Adrenal gland (tissue), 12 donors: ENCODE results near the gene AGO4. TPM values are rescaled to one million over a fixed set of nuclear protein-coding genes. Genes with fewer than 3 reads are reported as not detected.

ENCODE experiments used
- DNase-seq, 7 donors: peaks; one replicate each; pipeline ENCODE4 v3.0.0-alpha.2; 2019 to 2020
- H3K27ac ChIP-seq, 5 donors: fragments of 200-600 bp; sonication (generic) in 4 of 5; 1 replicate in 3 of 5; 2 replicates in 2 of 5; pipeline versions ENCODE4 v1.5.1 to v1.8.0; 2016 to 2020; ENCODE audit warnings: mild to moderate bottlenecking in 1 of 5
- H3K27me3 ChIP-seq: fragments of 200-600 bp; 2 replicates; pipeline ENCODE4 v1.8.0; 2021
- H3K36me3 ChIP-seq, 2 donors: fragments of 200-600 bp; replicated peaks in 1 of 2; 1 replicate in 1 of 2; 2 replicates in 1 of 2; pipeline versions ENCODE4 v1.5.1 to v1.8.0; 2018 to 2022
- H3K4me1 ChIP-seq, 2 donors: fragments of 200-600 bp; replicated peaks in 1 of 2; 1 replicate in 1 of 2; 2 replicates in 1 of 2; pipeline versions ENCODE4 v1.5.1 to v1.8.0; 2018 to 2021
- H3K4me3 ChIP-seq, 4 donors: fragments of 200-600 bp; sonication (generic) in 3 of 4; one replicate each; pipeline ENCODE4 v1.5.1; 2016 to 2018
- H3K9me3 ChIP-seq, 3 donors: fragments of 200-600 bp; sonication (generic) in 1 of 3; replicated peaks in 1 of 3; 1 replicate in 2 of 3; 2 replicates in 1 of 3; pipeline versions ENCODE4 v1.5.1 to v1.8.0; 2016 to 2021
- CTCF ChIP-seq, 6 experiments: fragments of 450-650 bp in 4 of 6; fragments of 200-600 bp in 2 of 6; sonication (generic) in 1 of 6; IDR thresholded peaks; 1 replicate in 5 of 6; 2 replicates in 1 of 6; pipeline versions ENCODE4 v1.5.1 to v1.8.0; 2016 to 2021; ENCODE audit warnings: antibody characterized with exemption in 6 of 6, mild to moderate bottlenecking in 2 of 6, moderate library complexity in 1 of 6
- POLR2A ChIP-seq, 2 donors: fragments of 450-650 bp; IDR thresholded peaks; one replicate each; pipeline ENCODE4 v1.6.1; 2017; ENCODE audit warnings: antibody characterized with exemption in 2 of 2, mild to moderate bottlenecking in 2 of 2, moderate library complexity in 1 of 2
- WGBS, 4 donors: extraction: QIAGEN DNeasy Blood & Tissue Kit in 2 of 4; methylation state at CpG; one replicate each; pipeline versions ENCODE4 v1.1.5 to v1.1.7; 2013 to 2017; 5-methylcytosine and 5-hydroxymethylcytosine counted together
- intact Hi-C, 2 donors: fragments of 100-400 bp; cut with DNase I; formaldehyde crosslinking; loops; one replicate each; pipeline versions ENCODE4 v1.14.1 to v1.15.0; 2022 to 2023
- polyA plus RNA-seq, 3 donors: library from polyadenylated mRNA; stranded (reverse); fragments of 200-250 nt in 2 of 3; fragments of 350-450 nt in 1 of 3; fragmentation: Illumina TruSeq in 1 of 3; extraction: RNeasy Lipid Tissue Mini Kit (QIAGEN cat#74804) in 1 of 3; gene quantifications; one replicate each; pipeline ENCODE4 v1.2.3, GENCODE V29; 2013 to 2014
- total RNA-seq, 9 donors: library from RNA; depleted of rRNA in 4 of 9; stranded (reverse); fragments of >200 nt in 4 of 9; fragments of 120-200 nt in 1 of 9; fragmentation: NEBNext Ultra II Directional in 1 of 9; extraction: Animal tissue kit (Norgen Biotek cat#: 25700) in 1 of 9; gene quantifications; one replicate each; pipeline versions ENCODE4 v1.1.0 to v1.2.4, GENCODE V29; 2013 to 2023
- donor health status: healthy with polysubstance abuse.
- donor health status: Bipolar disorder and iron deficiency.
- donor health status: DM: yes; HTN: yes; CAD: no.
- donor health status: DM: no; HTN: no; CAD: no.
- donor health status: DM: no; HTN: no; CAD: no.
- donor health status: DM: yes; HTN: yes; CAD: no.

Gene AGO4
- total and polyA plus RNA-seq, 12 donors = 4.0 to 12.0 (median 8.4) TPM

- no peaks in the 10 kb centered on the region for H3K4me1 ChIP-seq
- no peaks in the 10 kb centered on the region for H3K27me3 ChIP-seq
- peaks cover 0 to 71% of the 10 kb centered on the region in 2 donors for H3K36me3 ChIP-seq
- no peak overlapping the region for H3K27ac ChIP-seq
- intact Hi-C loops = no loop called here
- TF ChIP-seq CTCF (IDR thresholded peaks at IDR 0.05) = no peak
- no peak for TF ChIP-seq POLR2A (IDR thresholded peaks at IDR 0.05)
- H3K4me3 ChIP-seq = no peak overlapping the region
- no peaks in the 10 kb centered on the region for H3K9me3 ChIP-seq
- 92 to 96% (median 95%) methylated on average over 9 of the region's 9 CpGs for WGBS, 4 donors
- DNase-seq = no peak
These were observed 93.4 kb downstream of the AGO4 start for GRCh38 chr1:35901235-35901634.

GRCh38 chr1:35902671-35903070, 94.9 kb downstream of the AGO4 start:
- Histone ChIP-seq H3K4me1 (no peaks in the 10 kb centered on the region), H3K27me3 (no peaks in the 10 kb centered on the region), H3K27ac (no peak overlapping the region), H3K4me3 (no peak overlapping the region), H3K9me3 (no peaks in the 10 kb centered on the region), H3K36me3 (peaks cover 0 to 72% of the 10 kb centered on the region in 2 donors)
- DNase-seq = no peak
- WGBS, 4 donors = 86 to 100% (median 97%) methylated on average over 2 of the region's 2 CpGs
- intact Hi-C loops = no loop called here
- no peak for TF ChIP-seq POLR2A (IDR thresholded peaks at IDR 0.05)
- TF ChIP-seq CTCF (IDR thresholded peaks at IDR 0.05) = no peak

Other genes starting within 250 kb of the AGO4 start
- under 1 TPM in 6 of 9 donors, not detected in 3; 0.21 to 0.69 (median 0.46) TPM for gene TFAP2E, start 234.7 kb upstream of the AGO4 start, total RNA-seq
- 1 to 10 TPM in 2 of 3 donors, not detected in 1; 1.6 to 2.1 TPM for gene TFAP2E, start 234.7 kb upstream of the AGO4 start, polyA plus RNA-seq
- 10 to 100 TPM; 34.9 to 70.0 (median 52.0) TPM for gene PSMB2, start 166.5 kb upstream of the AGO4 start, total RNA-seq
- 100 to 1,000 TPM in 1 of 3 donors, 10 to 100 TPM in 2; 23.5 to 120 (median 25.3) TPM for gene PSMB2, start 166.5 kb upstream of the AGO4 start, polyA plus RNA-seq
- gene C1orf216, start 89.1 kb upstream of the AGO4 start, total RNA-seq = 10 to 100 TPM; 11.1 to 25.0 (median 14.6) TPM
- gene C1orf216, start 89.1 kb upstream of the AGO4 start, polyA plus RNA-seq = 10 to 100 TPM in 1 of 3 donors, 1 to 10 TPM in 2; 6.2 to 12.6 (median 7.5) TPM
- 1 to 10 TPM in 3 of 9 donors, under 1 TPM in 5, not detected in 1; 0.12 to 5.8 (median 0.72) TPM for gene CLSPN, start 38.0 kb upstream of the AGO4 start, total RNA-seq
- gene CLSPN, start 38.0 kb upstream of the AGO4 start, polyA plus RNA-seq = 1 to 10 TPM in 1 of 3 donors, under 1 TPM in 2; 0.10 to 1.3 (median 0.32) TPM
- 10 to 100 TPM; 17.0 to 51.1 (median 34.0) TPM for gene AGO1, start 75.2 kb downstream of the AGO4 start, total RNA-seq
- gene AGO1, start 75.2 kb downstream of the AGO4 start, polyA plus RNA-seq = 10 to 100 TPM in 1 of 3 donors, 1 to 10 TPM in 2; 4.5 to 20.8 (median 7.5) TPM
- 10 to 100 TPM in 8 of 9 donors, 1 to 10 TPM in 1; 8.3 to 32.2 (median 25.1) TPM for gene AGO3, start 123.1 kb downstream of the AGO4 start, total RNA-seq
- 10 to 100 TPM in 1 of 3 donors, 1 to 10 TPM in 2; 3.7 to 16.7 (median 6.0) TPM for gene AGO3, start 123.1 kb downstream of the AGO4 start, polyA plus RNA-seq